Cerebellar nuclear complex (tissue), 1 donor: Measurements from ENCODE around the gene FAIM2.

Experiments
- DNase-seq, 2 experiments: peaks; one replicate each; lab custom pipeline; 2025; lab: John Stamatoyannopoulos, UW

FAIM2 gene

DNA sequence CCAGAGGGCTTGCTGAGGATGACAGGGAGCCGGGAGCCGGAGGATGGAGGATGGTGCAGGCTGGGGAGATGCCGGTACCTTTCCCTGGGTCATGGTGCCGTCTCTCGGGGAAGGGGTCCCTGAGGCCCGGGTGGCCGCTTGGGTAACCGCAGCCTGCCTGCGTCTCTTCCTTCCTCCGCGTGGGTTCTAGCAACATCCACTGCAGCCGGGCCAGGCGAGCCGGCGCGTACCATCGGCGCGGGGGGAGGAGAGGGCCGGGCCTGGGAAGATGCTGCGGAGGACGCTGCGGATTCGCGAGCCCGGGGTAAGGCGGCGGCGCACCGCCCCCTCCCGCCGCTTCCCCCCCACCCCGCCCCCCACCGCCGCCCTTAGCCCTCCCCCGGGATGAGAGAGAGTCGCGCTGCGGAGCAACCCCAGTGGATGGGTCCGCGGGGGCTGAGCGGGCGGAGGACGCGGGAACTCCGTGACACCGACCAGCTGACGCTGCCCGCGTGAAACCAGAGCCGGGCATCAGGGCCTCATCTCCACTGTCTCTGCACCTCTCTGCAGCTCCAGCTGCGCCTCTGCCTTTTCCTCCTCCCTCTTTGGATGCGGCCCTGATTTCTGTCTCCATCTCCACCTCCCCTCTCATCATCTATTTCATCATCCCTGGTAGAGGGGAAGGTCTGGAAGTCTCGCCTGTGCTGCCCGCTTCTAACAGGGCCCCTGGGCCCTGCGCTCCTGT, at the start of gene FAIM2:
FAIM2 (minus strand) TSS at position 201 of the 724 bp plus-strand sequence; CDS start at position 93, 108 bp downstream.
- DNase-seq = peak; percentile 28 to 81

- no peak for DNase-seq
Measured at GRCh38 chr12:49953151-49953550, 49.5 kb upstream of the FAIM2 start.

DNA sequence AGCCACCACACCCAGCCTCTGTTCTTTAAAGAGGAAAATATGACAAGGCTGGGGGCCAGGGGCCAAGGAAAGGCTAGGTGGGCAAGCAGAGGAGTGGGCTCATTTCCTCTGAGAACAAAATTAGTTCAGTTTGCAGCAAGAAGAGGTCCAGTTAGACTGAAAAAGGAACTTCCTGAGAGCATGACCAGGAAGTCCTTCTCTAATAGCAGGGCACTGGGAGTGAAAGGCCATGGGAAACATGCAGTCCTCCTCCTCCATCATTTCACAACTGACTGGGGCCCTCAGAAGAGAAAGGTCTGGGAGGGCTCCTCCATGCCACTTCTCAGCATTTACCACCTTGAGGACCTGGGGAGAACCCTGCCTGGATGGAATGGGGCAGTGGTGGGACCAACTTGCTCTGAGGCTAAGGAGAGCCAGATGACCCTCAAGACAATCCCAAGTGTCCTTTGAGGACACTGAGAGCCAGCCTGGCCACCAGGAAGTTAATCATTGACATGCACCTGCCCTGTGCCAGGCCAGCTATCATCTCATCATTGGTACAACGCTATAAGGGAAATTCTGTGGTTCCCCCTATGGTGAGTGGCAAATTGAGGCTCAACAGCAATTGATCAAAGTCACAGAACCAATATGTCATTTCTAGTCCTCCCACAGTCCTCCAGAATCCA, 48.8 kb upstream of the FAIM2 start:
- DNase-seq = no peak

- no peak for DNase-seq
Measured at GRCh38 chr12:49951411-49952240, 47.9 kb upstream of the FAIM2 start.

DNA sequence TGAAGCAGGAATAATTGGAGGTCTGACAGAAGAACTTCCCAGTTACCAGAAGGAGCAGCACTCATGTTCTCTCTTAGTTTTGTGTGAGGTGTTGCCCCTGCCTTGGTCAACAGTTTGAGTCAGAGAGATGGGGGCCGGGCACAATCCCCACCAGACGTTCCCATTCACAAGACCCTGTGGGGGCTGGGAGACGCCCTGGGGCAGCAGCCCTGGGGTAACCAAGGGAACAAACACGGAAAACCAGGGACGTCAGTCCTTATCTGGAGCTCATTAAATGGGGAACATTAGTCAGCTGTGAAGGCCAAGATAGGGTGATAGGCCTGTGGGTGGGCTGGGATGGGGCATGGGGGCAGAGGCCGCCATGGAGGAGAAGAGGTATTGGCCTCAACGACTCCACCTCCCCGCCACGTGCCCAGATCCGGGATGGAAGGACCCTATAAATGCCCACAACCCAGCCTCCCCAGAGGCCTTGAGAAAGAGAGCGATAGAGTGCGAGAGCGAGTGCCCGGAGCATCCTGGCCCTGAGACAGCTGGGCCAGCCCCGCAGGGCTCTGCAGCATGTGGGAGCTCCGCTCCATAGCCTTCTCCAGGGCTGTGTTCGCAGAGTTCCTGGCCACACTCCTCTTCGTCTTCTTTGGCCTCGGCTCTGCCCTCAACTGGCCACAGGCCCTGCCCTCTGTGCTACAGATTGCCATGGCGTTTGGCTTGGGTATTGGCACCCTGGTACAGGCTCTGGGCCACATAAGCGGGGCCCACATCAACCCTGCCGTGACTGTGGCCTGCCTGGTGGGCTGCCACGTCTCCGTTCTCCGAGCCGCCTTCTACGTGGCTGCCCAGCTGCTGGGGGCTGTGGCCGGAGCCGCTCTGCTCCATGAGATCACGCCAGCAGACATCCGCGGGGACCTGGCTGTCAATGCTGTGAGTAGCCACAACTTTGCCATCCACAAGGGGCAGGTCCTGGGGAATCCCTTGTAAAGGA, 46.9 kb upstream of the FAIM2 start, which contains the start of gene AQP2:
AQP2 (plus strand) TSS at position 465 of the 979 bp plus-strand sequence; CDS start at position 559, 94 bp downstream.
- no peak for DNase-seq

DNA sequence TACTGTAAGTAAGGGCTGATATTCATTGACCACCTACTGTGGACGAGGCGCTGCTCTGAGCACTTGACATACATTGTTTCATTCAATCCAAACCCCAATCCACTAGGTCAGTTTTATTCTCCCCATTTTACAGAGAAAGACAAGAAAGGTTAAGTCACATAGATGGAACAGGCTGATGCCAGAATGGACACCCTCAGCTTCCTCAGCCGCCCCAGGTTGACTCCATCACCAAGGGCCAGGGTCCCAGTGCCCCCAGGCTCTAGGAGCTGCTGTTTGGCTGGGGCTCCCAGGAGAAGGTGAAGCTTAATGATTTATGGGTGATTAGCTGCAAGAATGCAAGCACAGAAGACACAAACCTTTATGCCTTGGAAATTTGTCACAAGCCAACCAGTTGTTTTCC, 46.2 kb upstream of the FAIM2 start:
- no peak for DNase-seq

DNA sequence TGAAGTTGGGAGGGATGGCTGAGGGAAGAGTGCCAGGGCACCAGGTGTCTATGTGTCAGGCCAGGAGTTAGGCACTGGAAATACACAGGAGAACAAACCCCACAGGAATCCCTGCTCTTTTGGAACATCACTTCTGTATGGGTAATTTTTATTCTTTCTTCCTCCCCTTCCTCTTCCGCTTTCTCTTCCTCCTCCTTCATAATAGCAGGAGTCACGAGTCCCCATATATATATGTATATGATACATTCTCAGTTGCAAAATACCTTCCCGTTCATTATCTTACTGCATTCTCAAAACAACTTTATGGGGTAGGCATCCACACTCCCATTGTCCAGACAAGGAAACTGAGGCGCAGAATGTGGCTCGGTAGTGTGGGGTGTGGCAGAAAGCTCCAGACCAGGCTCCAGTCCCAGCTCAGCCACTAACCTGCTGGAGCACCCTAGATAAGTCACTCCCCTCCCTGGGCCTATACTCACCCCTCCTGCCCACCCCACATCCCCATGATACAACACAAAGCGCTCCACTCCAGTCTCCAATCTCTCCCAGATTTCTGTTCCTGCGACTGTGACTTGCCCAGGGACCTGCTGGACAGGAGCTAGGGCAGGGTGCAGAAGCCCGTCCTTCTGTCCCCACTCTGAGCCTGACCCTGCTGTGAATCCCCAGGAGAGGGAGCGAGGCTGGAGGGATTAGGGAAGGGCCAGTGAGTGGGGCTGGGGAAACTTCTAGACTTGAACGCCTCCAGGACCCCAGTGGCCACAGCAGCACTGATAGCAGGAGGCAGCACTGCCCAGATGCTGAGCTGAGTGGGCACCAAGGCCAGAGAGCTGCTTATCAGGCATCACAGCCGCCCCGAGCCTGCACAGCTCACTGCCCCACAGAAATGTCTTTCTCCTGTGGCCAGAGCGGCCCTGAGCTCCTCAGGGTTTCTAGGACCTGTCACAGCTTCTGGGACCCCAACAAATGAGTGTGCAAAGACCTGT, 45.5 kb upstream of the FAIM2 start:
- no peak for DNase-seq

- DNase-seq = no peak
Measured at GRCh38 chr12:49947593-49948226, 44.0 kb upstream of the FAIM2 start.

DNA sequence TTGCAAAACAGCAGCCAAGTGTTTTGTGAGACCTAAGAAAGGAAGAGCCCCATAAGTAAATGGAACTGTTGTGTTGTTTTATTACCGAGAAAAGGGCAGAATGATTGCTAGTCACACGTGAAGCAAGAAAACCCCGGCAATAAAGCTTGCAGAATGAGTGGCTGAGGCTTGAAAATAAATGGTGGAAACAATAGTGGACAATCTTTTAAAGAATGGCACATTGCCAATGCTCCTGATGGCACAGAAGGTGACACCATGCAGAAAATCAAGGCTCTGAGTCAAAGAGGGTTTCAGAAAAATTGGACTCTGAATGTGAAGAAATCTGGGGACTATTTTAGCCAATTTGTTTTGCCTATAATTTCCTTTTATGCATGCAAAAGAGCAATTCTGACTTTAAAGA, 42.8 kb upstream of the FAIM2 start:
- DNase-seq = no peak

- no peak for DNase-seq
Measured at GRCh38 chr12:49946086-49946485, 42.4 kb upstream of the FAIM2 start.

DNA sequence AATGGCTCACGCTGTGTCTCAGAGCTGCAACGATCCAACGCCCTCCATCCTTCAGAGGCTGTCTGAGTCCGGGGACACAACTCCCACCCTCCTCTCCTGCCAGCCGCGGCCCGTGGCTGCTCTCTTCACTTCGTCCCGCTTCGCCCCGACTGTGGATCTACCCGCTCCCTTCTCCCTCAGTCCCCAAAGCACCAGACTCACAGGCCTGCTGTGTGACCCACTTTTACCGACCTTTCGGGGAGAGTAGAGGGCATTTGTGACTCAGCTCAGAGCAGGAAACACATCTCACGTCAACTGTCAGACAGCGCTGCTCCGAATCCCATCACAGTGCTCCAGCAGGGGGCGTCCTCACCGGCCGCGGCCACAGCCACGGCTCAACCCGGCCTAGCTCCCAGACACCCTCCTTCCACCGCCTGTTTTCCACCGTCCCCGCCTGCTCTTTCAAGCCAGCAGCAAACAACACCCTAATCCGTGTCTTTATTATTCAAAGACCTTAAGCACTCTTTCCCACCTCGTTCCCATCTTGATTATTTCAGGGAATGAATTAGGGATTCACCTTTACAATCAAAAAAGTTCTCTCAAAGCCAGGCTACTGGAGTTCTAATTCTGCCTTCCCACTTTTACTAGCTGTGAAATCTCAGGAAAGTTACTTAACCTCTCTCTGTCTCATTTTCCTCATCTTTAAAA, 41.8 kb upstream of the FAIM2 start:
- DNase-seq = peak in 1 of 2 experiments; percentile 21

DNA sequence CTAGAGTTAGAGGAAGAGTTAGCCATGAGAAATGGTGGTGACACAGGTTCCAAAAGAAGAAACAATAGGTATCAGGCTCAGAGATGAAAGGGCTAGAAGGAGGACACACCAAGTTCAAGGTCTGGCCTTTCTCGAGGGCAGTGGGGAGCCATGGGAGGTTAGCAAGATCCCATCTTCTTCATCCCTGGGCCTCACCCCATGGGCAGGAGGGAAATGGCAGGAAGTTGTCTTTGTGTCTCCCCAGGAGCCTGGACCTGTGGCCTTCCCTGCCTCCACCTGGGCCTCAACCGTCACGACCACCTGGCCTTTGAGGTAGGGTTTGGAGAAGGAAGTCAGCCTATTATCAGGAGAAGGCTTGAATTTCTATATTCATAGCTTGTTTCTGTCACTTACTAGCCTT, 41.0 kb upstream of the FAIM2 start:
- DNase-seq = no peak

DNA sequence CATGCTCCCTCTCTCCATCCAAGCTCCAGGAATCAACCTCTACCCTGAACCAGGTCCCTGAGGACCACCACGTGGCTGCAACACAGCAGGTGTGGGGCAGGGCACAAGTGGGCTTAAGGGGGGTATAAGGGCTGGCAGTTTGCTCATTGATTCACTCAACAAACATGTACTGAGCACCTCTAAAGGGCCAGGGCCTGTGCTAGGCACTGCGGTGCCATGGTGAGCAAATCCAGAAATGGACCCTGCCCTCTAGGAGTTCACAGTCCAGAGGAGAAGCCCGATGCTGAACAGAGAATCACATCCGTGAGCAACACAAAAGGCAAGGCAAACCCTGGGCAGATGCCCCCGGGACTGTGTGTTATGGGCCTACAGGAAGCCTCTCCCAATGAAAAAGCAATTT, 40.3 kb upstream of the FAIM2 start:
- DNase-seq = no peak

GRCh38 chr12:49943625-49943960, 39.9 kb upstream of the FAIM2 start:
- DNase-seq = no peak

GRCh38 chr12:49942921-49943624, 39.4 kb upstream of the FAIM2 start:
- no peak for DNase-seq

GRCh38 chr12:49942512-49942893, 38.8 kb upstream of the FAIM2 start:
- DNase-seq = no peak

- DNase-seq = no peak
Measured at GRCh38 chr12:49941556-49942511, 38.1 kb upstream of the FAIM2 start.
